Erythroblast (primary cell): ENCODE results near the gene UGT2B28.
"Not testable (repeated sequence)": the region's sequence is repeated elsewhere in the genome, so short reads cannot be mapped to it uniquely, and the experiment has no call there.

Source experiments
- GATA1 ChIP-seq: IDR thresholded peaks from 2 replicates; pipeline ENCODE4 v1.6.1; 2011; ENCODE audit warnings: low read depth, mild to moderate bottlenecking, control low read depth, low read length, moderate library complexity
- POLR2A ChIP-seq: IDR thresholded peaks from 2 replicates; pipeline ENCODE4 v1.6.1; 2011; ENCODE audit warnings: mild to moderate bottlenecking, low read length

- TF ChIP-seq POLR2A, GATA1: not testable (repeated sequence)
These were observed 55.2 kb downstream of the UGT2B28 start for GRCh38 chr4:69335485-69335884.
